CD4-positive, alpha-beta T cell (primary cell): ENCODE results near the gene BECN2. TPM values are rescaled to one million over a fixed set of nuclear protein-coding genes. Genes with fewer than 3 reads are reported as not detected.

Source experiments
- ATAC-seq: fragments of 200-7000 bp; cut with Tn5 transposase; one replicate; pipeline ENCODE4 v1.10.0; 2022; ENCODE audit warnings: mild to moderate bottlenecking; ENCODE audit not compliant: poor library complexity
- CTCF ChIA-PET: fragments of 350-600 bp; sonication (Branson Sonifier 250); formaldehyde crosslinking; loops from one replicate; lab custom pipeline; 2021; ENCODE audit warnings: antibody characterized with exemption, inconsistent platforms; lab: Charles Lee
- POLR2A ChIA-PET: fragments of 350-600 bp; sonication (Branson Sonifier 250); formaldehyde crosslinking; loops from one replicate; lab custom pipeline; 2021; ENCODE audit warnings: antibody characterized with exemption, inconsistent platforms; lab: Charles Lee
- DNase-seq, 14 experiments: peaks; one replicate each; pipeline ENCODE4 v3.0.0-alpha.2; 2013 to 2020; ENCODE audit warnings: mixed read lengths in 2 of 14
- H3K27ac ChIP-seq, 2 donors: one replicate each; pipeline versions ENCODE4 v1.5.1 to v1.7.0; 2013; ENCODE audit warnings: low read length in 2 of 2, low read depth in 1 of 2, mild to moderate bottlenecking in 1 of 2
- H3K27me3 ChIP-seq, 2 experiments: 1 replicate in 1 of 2; 2 replicates in 1 of 2; pipeline versions ENCODE4 v1.6.1 to v1.7.0; 2013; ENCODE audit warnings: low read length in 2 of 2, control low read depth in 1 of 2, mild to moderate bottlenecking in 1 of 2, moderate library complexity in 1 of 2; ENCODE audit not compliant: insufficient read depth in 2 of 2, control insufficient read depth in 1 of 2
- H3K36me3 ChIP-seq: one replicate; pipeline ENCODE4 v1.6.1; 2013; ENCODE audit warnings: low read length, control low read depth; ENCODE audit not compliant: insufficient read depth
- H3K4me1 ChIP-seq: one replicate; pipeline ENCODE4 v1.6.1; 2013; ENCODE audit warnings: low read length, control low read depth; ENCODE audit not compliant: insufficient read depth
- H3K4me3 ChIP-seq: one replicate; pipeline ENCODE4 v1.5.1; 2013; ENCODE audit warnings: mild to moderate bottlenecking, low read length, moderate library complexity
- H3K9me3 ChIP-seq, 2 experiments: 1 replicate in 1 of 2; 2 replicates in 1 of 2; pipeline versions ENCODE4 v1.6.1 to v1.7.0; 2013; ENCODE audit warnings: low read length in 2 of 2, mild to moderate bottlenecking in 2 of 2, control low read depth in 1 of 2, moderate library complexity in 1 of 2; ENCODE audit not compliant: control insufficient read depth in 1 of 2, insufficient read depth in 1 of 2
- H3K27ac Mint-ChIP-seq: one replicate; pipeline ENCODE4 v1.8.0; 2020; ENCODE audit warnings: mixed read lengths
- H3K27me3 Mint-ChIP-seq: one replicate; pipeline ENCODE4 v1.8.0; 2021; ENCODE audit warnings: mixed read lengths
- H3K36me3 Mint-ChIP-seq: one replicate; pipeline ENCODE4 v1.8.0; 2021; ENCODE audit warnings: low read depth, mixed read lengths
- H3K4me1 Mint-ChIP-seq: one replicate; pipeline ENCODE4 v1.8.0; 2021; ENCODE audit warnings: low read depth, mixed read lengths
- H3K4me3 Mint-ChIP-seq: one replicate; pipeline ENCODE4 v1.8.0; 2020; ENCODE audit warnings: mild to moderate bottlenecking, mixed read lengths
- H3K9me3 Mint-ChIP-seq: one replicate; pipeline ENCODE4 v1.8.0; 2020; ENCODE audit warnings: mixed read lengths
- CTCF ChIP-seq: fragments of 200-600 bp; IDR thresholded peaks from one replicate; pipeline ENCODE4 v1.8.0; 2022; ENCODE audit warnings: antibody characterized with exemption, mild to moderate bottlenecking
- intact Hi-C, 2 experiments: fragments of 100-400 bp; cut with DNase I in 1 of 2; cut with micrococcal nuclease in 1 of 2; formaldehyde crosslinking; loops; one replicate each; pipeline versions ENCODE4 v1.15.1 to v1.9.0; 2023 to 2025; cut with DNase I, micrococcal nuclease
- total RNA-seq, 174 experiments: library from RNA in 2 of 174; stranded (reverse) in 2 of 174; gene quantifications; one replicate each; pipeline ENCODE4 v1.2.3 and lab custom pipeline; 2021 to 2026

The BECN2 gene
- total RNA-seq, 2 experiments from 2014 or later = not detected

- Mint-ChIP-seq H3K9me3 (no peaks in the 10 kb centered on the region), H3K36me3 (no peaks in the 10 kb centered on the region), H3K4me3 (no peak overlapping the region), H3K27ac (no peak overlapping the region), H3K4me1 (no peaks in the 10 kb centered on the region), H3K27me3 (peaks cover 4% of the 10 kb centered on the region)
- H3K27ac ChIP-seq = no peak overlapping the region
- no peak for TF ChIP-seq CTCF
- no peak overlapping the region for H3K4me3 ChIP-seq
- ATAC-seq (no peak), DNase-seq (no peak)
- no peaks in the 10 kb centered on the region for H3K9me3 ChIP-seq
- H3K4me1 ChIP-seq = peaks cover 6% of the 10 kb centered on the region
- H3K36me3 ChIP-seq = no peaks in the 10 kb centered on the region
- ChIA-PET CTCF (no interaction called here), POLR2A (no interaction called here)
- intact Hi-C loops = no loop called here
- peaks cover 0 to 2% of the 10 kb centered on the region in 2 experiments for H3K27me3 ChIP-seq
Observed at GRCh38 chr1:242000434-242000833, 42.9 kb downstream of the BECN2 start.

GRCh38 chr1:242002072-242002471 is 44.5 kb downstream of the BECN2 start:
- ATAC-seq = no peak
- Histone ChIP-seq H3K36me3 (no peaks in the 10 kb centered on the region), H3K9me3 (no peaks in the 10 kb centered on the region), H3K27ac (no peak overlapping the region), H3K27me3 (peaks cover 0 to 2% of the 10 kb centered on the region in 2 experiments), H3K4me1 (peaks cover 6% of the 10 kb centered on the region), H3K4me3 (no peak overlapping the region)
- ChIA-PET POLR2A (no interaction called here), CTCF (no interaction called here)
- Mint-ChIP-seq H3K27me3 (peaks cover 4% of the 10 kb centered on the region), H3K27ac (no peak overlapping the region), H3K36me3 (no peaks in the 10 kb centered on the region), H3K4me3 (no peak overlapping the region), H3K4me1 (no peaks in the 10 kb centered on the region), H3K9me3 (no peaks in the 10 kb centered on the region)
- no peak for TF ChIP-seq CTCF
- intact Hi-C loops = no loop called here
- no peak for DNase-seq

- H3K27ac Mint-ChIP-seq = no peak overlapping the region
- intact Hi-C loops = no loop called here
Observed at GRCh38 chr1:242002510-242002909, 44.9 kb downstream of the BECN2 start.

More at GRCh38 chr1:242002510-242002909, 44.9 kb downstream of the BECN2 start:
- Mint-ChIP-seq H3K36me3 (no peaks in the 10 kb centered on the region), H3K4me1 (no peaks in the 10 kb centered on the region), H3K4me3 (no peak overlapping the region), H3K27me3 (peaks cover 3% of the 10 kb centered on the region), H3K9me3 (no peaks in the 10 kb centered on the region)
- Histone ChIP-seq H3K36me3 (no peaks in the 10 kb centered on the region), H3K4me3 (no peak overlapping the region), H3K27me3 (peaks cover 0 to 2% of the 10 kb centered on the region in 2 experiments), H3K27ac (no peak overlapping the region), H3K9me3 (no peaks in the 10 kb centered on the region), H3K4me1 (peaks cover 6% of the 10 kb centered on the region)
- CTCF ChIA-PET = no interaction called here
- TF ChIP-seq CTCF = no peak
- DNase-seq = no peak
- POLR2A ChIA-PET = no interaction called here
- no peak for ATAC-seq
